HG02852 (cell line): ENCODE results near the gene KRTAP23-1.

Experiments used
- ATAC-seq: cut with Tn5 transposase; IDR thresholded peaks from one replicate; pipeline ENCODE4 v1.9.1; 2021; ENCODE audit warnings: mild to moderate bottlenecking, moderate library complexity; ENCODE audit not compliant: unreplicated experiment

KRTAP23-1 gene

GRCh38 chr21:30315701-30316100 lies 32.7 kb downstream of the KRTAP23-1 start:
- ATAC-seq, result no peak

- no peak for ATAC-seq
Measured at GRCh38 chr21:30306884-30307283, 41.5 kb downstream of the KRTAP23-1 start.

- ATAC-seq, result no peak
Measured at GRCh38 chr21:30305136-30305535, 43.3 kb downstream of the KRTAP23-1 start.
